Mammary epithelial cell (primary cell): Measurements from ENCODE around the gene MYO16.

Experiments used
- CTCF ChIP-seq, 2 donors: IDR thresholded peaks in 1 of 2; conservative IDR thresholded peaks in 1 of 2; 2 replicates each; pipeline ENCODE4 v1.5.1; 2011 to 2012; ENCODE audit warnings: inconsistent platforms in 2 of 2, low read length in 2 of 2, mild to moderate bottlenecking in 2 of 2, control low read depth in 1 of 2, low read depth in 1 of 2; ENCODE audit not compliant: insufficient read depth in 1 of 2; ENCODE audit errors: extremely low read depth in 1 of 2
- EZH2 ChIP-seq: IDR thresholded peaks from 2 replicates; pipeline ENCODE4 v1.6.1; 2012; ENCODE audit warnings: low read length, inconsistent platforms, borderline replicate concordance

- TF ChIP-seq CTCF (conservative IDR thresholded peaks at IDR 0.05 in 1 of 2, IDR thresholded peaks at IDR 0.05 in 1 of 2; ENCODE audit: extremely low read depth in 1 of 2, insufficient read depth in 1 of 2, low read depth in 1 of 2, low read length in 2 of 2): no peak
- TF ChIP-seq EZH2: no peak
These were observed 526.9 kb downstream of the MYO16 start for GRCh38 chr13:109156181-109156935.
